ENCODE results near the gene GATA6. TPM values are rescaled to one million over a fixed set of nuclear protein-coding genes. Genes with fewer than 3 reads are reported as not detected.

GATA6 gene
- polyA plus RNA-seq, 4 donors: 8.1 to 13.5 (median 10.9) TPM

DNA sequence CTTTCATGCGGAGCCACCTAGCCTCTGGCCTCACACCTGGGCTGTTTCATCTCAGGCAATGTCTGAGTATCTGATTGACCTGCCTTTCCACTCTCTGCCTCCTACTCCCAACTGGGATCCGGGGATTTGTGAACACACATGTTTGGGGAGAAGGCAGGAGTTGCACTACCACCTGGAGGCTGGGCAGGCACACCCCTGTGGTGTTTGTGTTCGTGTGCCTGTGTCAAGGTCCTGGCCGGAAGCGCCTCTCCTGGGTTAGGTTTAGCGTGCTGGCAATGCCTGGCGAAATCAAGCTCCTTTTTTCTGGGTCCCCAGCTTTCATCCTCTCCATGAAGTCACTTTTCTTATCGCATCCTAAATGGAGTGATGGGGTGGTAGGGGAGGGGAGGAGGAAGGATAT lies 63.9 kb downstream of the GATA6 start:
- no peak for DNase-seq (ENCODE audit: low read depth in 4 of 4, low spot score in 3 of 4)

DNA sequence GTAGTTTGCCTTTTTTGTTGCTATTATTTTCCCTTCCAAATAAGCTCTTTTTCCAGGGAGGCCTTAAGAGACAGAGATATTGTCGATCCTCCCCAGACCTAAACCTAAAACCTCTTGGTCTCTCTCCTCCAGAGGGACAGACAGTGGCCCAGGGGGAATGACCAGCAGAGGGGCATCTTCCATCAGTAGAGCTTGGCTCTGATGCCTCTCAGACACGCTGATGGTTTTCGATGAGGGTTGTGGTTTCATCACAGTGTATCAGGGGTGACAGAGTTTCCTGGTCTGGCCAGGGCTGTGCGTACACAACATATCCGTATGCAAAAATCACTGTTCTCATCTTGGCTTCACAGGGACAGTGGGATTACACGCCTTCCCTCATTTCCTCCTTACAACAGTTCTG lies 68.6 kb downstream of the GATA6 start:
- DNase-seq (ENCODE audit: low read depth in 4 of 4, low spot score in 3 of 4): no peak

DNA sequence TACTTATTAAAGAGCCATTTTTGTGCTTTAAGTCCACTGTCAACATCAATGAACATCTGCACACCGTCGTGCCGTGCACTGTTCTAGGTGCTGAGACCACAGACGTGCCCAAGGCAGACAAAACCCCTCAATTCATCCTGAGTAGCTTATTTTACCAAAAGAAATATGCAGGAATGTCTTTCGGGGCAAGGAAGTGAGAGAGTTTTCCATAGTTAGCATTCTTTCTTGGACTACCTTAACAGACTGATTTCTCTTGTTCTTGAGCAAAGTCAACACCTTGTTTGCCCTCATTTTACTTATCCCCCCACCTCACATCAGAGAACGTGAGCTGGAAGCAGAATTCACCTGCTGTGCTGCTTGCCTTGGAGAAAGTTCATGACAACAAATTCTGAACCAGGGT lies 69.3 kb downstream of the GATA6 start:
- no peak for DNase-seq (ENCODE audit: low read depth in 4 of 4, low spot score in 3 of 4)

DNA sequence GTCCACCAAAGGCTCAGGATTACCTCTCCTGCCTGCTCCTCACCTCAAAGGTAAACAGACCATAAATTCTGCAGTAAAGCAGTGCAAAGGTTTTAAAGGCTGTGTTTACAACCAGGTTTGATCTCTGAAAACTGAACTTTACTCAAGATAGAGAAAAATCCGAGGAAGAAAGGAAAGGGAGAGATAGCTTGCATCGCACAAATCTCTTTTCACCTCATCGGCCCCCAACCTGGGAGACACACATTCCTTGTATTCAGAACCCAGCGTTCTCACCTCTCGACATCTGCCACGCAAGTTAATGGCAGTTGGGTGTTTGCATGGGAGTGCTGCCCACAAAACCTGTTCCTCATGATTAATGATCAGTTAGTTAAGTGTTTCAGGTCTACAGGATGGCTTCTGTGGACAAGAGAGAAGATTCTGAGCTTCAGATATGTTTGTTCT lies 72.6 kb downstream of the GATA6 start:
- DNase-seq (ENCODE audit: low read depth in 4 of 4, low spot score in 3 of 4): no peak

DNA sequence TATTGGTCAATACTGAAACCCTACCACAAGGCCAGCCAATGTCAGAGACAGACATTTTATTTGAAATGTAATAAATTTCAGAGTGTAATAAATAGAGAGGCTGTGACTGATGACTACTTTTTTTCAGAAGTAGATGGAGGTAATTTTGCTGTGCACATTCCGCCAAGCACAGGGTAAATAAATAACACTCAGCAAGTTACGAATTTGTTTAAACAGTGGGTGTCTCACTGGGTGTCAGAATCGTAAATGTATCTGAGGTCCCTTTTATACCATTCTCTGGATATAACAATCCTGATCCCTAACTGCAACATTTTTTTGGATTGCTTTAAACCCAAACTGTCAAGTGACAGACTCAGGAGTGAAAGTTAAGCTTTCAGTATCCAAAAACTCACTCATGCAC lies 74.1 kb downstream of the GATA6 start:
- DNase-seq (ENCODE audit: low read depth in 4 of 4, low spot score in 3 of 4): no peak

DNA sequence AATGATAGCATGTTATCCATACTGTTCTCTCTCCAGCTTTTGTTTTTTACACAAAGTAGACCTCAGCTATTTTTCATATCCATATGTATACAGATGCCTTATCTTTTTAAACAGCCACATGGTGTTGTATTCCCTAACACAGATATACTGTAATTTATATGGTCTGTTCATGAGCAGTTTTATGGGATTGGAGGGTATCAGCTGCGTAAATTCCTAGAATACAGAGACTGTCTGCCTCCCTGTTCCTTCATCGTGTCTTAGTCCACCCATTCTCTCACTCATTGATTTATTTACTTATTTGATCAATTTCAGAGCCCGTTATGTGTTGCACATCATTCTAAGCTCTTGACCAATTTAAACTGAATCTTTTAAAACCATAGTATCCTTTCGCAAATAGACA lies 80.6 kb downstream of the GATA6 start:
- DNase-seq (ENCODE audit: low read depth in 4 of 4, low spot score in 3 of 4): no peak

DNA sequence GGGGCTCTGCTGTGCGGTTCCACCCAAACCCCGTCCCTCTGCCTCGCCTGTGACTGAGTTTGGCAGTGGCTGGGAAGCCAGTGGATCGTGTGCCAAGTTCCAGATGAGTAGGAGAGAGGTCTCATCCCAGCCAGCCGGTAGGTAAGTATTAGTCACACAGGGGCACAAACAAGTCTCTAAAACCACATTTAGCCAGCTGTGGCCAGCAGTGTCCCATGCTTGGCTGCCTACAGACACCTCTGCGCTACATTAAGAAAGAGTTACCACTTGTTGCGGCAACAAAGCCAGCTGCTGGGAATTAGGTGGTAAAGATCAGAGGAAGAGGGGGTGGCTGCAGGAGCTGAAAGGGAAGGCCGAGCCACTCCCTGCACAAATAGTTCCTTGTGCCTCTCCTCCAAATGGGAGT lies 81.2 kb downstream of the GATA6 start:
- no peak for DNase-seq (ENCODE audit: low read depth in 4 of 4, low spot score in 3 of 4)

Other genes with a start within 250 kb of the GATA6 start
- gene CTAGE1, start 248.3 kb downstream of the GATA6 start, polyA plus RNA-seq (ENCODE audit: insufficient read length in 4 of 4): under 1 TPM in 1 of 4 donors, not detected in 3; 0.05 TPM